ENCODE results near the gene GRIK2. TPM values are rescaled to one million over a fixed set of nuclear protein-coding genes. Genes with fewer than 3 reads are reported as not detected.

Gene GRIK2
- polyA plus RNA-seq, 1 of the 3 experiments (the other 2 are of a cell fraction): 0.30 TPM

DNA sequence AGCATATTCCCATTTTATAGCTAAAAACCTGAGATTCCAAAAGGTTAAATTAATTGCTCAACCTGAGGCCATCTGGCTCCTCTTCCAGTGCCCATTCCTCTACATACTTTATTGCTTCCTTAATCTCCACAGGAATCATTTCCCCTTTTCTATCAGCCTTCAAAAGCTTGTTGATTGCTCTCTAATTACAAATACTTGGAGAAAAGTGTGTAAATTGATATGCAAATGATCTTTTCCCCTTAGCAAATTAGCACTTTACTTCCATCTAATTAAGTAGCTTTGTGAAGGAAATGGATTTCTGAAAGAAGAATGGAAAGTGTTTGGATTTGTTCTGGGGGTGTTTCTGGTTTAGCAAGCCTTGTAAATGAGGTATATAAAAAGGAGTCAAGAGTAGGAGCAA, 323.3 kb downstream of the GRIK2 start:
- Histone ChIP-seq H3K4me1 (ENCODE audit: control insufficient read depth in 1 of 2, insufficient read depth in 2 of 2, low read depth in 1 of 2, low read length in 1 of 2) (no peaks in the 10 kb centered on the region), H3K36me3 (replicated peaks in 1 of 2; ENCODE audit: control insufficient read depth in 1 of 2, insufficient read depth in 2 of 2, low read length in 1 of 2) (no peaks in the 10 kb centered on the region), H3F3A (replicated peaks; ENCODE audit: insufficient read depth) (peaks cover under 1% of the 10 kb centered on the region), H3K9ac (no peak overlapping the region), H3K9me2 (no peaks in the 10 kb centered on the region), H3K79me2 (ENCODE audit: insufficient read depth) (no peaks in the 10 kb centered on the region), H3K27me3 (ENCODE audit: insufficient read depth) (no peaks in the 10 kb centered on the region), H2AFZ (ENCODE audit: low read depth) (0 out of 2 replicates have a peak overlapping the region, but pooled peaks have one; percentile 6), H3K4me3 (ENCODE audit: low read depth in 2 of 2, low read length in 1 of 2) (no peak overlapping the region), H4K20me1 (ENCODE audit: insufficient read depth) (no peaks in the 10 kb centered on the region), H3K9me3 (no peaks in the 10 kb centered on the region), H3K4me2 (no peak overlapping the region), H3K27ac (ENCODE audit: low read depth in 2 of 2, low read length in 1 of 2) (no peak overlapping the region)
- POLR2A ChIA-PET: no interaction called here
- DNase-seq: no peak
- TF ChIP-seq, protein P1, sequence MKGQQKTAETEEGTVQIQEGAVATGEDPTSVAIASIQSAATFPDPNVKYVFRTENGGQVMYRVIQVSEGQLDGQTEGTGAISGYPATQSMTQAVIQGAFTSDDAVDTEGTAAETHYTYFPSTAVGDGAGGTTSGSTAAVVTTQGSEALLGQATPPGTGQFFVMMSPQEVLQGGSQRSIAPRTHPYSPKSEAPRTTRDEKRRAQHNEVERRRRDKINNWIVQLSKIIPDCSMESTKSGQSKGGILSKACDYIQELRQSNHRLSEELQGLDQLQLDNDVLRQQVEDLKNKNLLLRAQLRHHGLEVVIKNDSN (IDR thresholded peaks at IDR 0.05; ENCODE audit: borderline replicate concordance, low read depth): no peak
- TF ChIP-seq FOXJ3 (CRISPR knock-in tag; IDR thresholded peaks at IDR 0.05): no peak
- TF ChIP-seq, protein P2, sequence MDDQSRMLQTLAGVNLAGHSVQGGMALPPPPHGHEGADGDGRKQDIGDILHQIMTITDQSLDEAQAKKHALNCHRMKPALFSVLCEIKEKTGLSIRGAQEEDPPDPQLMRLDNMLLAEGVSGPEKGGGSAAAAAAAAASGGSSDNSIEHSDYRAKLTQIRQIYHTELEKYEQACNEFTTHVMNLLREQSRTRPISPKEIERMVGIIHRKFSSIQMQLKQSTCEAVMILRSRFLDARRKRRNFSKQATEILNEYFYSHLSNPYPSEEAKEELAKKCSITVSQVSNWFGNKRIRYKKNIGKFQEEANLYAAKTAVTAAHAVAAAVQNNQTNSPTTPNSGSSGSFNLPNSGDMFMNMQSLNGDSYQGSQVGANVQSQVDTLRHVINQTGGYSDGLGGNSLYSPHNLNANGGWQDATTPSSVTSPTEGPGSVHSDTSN (IDR thresholded peaks at IDR 0.05): no peak
- no peak for TF ChIP-seq FOSL2 (IDR thresholded peaks at IDR 0.05; ENCODE audit: borderline replicate concordance, low read depth)
- TF ChIP-seq, protein P3, sequence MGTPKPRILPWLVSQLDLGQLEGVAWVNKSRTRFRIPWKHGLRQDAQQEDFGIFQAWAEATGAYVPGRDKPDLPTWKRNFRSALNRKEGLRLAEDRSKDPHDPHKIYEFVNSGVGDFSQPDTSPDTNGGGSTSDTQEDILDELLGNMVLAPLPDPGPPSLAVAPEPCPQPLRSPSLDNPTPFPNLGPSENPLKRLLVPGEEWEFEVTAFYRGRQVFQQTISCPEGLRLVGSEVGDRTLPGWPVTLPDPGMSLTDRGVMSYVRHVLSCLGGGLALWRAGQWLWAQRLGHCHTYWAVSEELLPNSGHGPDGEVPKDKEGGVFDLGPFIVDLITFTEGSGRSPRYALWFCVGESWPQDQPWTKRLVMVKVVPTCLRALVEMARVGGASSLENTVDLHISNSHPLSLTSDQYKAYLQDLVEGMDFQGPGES (IDR thresholded peaks at IDR 0.05; ENCODE audit: low read depth, low read length): no peak
- TF ChIP-seq RXRA (IDR thresholded peaks at IDR 0.05; ENCODE audit: borderline replicate concordance, low read depth): no peak
- no peak for TF ChIP-seq MEF2A (IDR thresholded peaks at IDR 0.05; ENCODE audit: borderline replicate concordance, low read depth)
- no peak for TF ChIP-seq YY1 (IDR thresholded peaks at IDR 0.05; ENCODE audit: low read depth)
- no peak for TF ChIP-seq TCF12 (IDR thresholded peaks at IDR 0.05)
- TF ChIP-seq, protein P4, sequence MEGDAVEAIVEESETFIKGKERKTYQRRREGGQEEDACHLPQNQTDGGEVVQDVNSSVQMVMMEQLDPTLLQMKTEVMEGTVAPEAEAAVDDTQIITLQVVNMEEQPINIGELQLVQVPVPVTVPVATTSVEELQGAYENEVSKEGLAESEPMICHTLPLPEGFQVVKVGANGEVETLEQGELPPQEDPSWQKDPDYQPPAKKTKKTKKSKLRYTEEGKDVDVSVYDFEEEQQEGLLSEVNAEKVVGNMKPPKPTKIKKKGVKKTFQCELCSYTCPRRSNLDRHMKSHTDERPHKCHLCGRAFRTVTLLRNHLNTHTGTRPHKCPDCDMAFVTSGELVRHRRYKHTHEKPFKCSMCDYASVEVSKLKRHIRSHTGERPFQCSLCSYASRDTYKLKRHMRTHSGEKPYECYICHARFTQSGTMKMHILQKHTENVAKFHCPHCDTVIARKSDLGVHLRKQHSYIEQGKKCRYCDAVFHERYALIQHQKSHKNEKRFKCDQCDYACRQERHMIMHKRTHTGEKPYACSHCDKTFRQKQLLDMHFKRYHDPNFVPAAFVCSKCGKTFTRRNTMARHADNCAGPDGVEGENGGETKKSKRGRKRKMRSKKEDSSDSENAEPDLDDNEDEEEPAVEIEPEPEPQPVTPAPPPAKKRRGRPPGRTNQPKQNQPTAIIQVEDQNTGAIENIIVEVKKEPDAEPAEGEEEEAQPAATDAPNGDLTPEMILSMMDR (IDR thresholded peaks at IDR 0.05): no peak
- no peak for TF ChIP-seq GABPA (IDR thresholded peaks at IDR 0.05; ENCODE audit: low read depth)
- no peak for TF ChIP-seq CHD2 (IDR thresholded peaks at IDR 0.05; ENCODE audit: low read length, partially characterized antibody)
- no peak for TF ChIP-seq MXI1 (IDR thresholded peaks at IDR 0.05; ENCODE audit: low read depth, low read length)
- TF ChIP-seq ELF1 (IDR thresholded peaks at IDR 0.05): no peak
- TF ChIP-seq NRF1 (IDR thresholded peaks at IDR 0.05; ENCODE audit: low read depth, low read length): no peak
- TF ChIP-seq, protein P5, sequence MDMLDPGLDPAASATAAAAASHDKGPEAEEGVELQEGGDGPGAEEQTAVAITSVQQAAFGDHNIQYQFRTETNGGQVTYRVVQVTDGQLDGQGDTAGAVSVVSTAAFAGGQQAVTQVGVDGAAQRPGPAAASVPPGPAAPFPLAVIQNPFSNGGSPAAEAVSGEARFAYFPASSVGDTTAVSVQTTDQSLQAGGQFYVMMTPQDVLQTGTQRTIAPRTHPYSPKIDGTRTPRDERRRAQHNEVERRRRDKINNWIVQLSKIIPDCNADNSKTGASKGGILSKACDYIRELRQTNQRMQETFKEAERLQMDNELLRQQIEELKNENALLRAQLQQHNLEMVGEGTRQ (IDR thresholded peaks at IDR 0.05; ENCODE audit: borderline replicate concordance, low read depth, low read length): no peak
- no peak for TF ChIP-seq EZH2phosphoT487 (IDR thresholded peaks at IDR 0.05; ENCODE audit: borderline replicate concordance, low read depth)
- CTCF ChIA-PET: interaction anchor here (0.9 kb wide), 1 partner anchor 56 kb away, joined by 3 read pairs; no protein-coding TSS in a partner anchor
